OCI-M2 (cell line): ENCODE measurements around the gene KRT34.
"Not testable (repeated sequence)": the region's sequence is repeated elsewhere in the genome, so short reads cannot be mapped to it uniquely, and the experiment has no call there.

ENCODE experiments used
- DNase-seq: peaks from one replicate; lab custom pipeline; 2025; ENCODE audit not compliant: unreplicated experiment; lab: John Stamatoyannopoulos, UW

Gene KRT34

GRCh38 chr17:41367426-41368075 lies 14.6 kb downstream of the KRT34 start:
- no peak for DNase-seq

GRCh38 chr17:41366070-41366469 lies 16.0 kb downstream of the KRT34 start:
- no peak for DNase-seq

- no peak for DNase-seq
Observed at GRCh38 chr17:41363881-41364280, 18.2 kb downstream of the KRT34 start.

GRCh38 chr17:41360296-41360995 lies 21.7 kb downstream of the KRT34 start:
- DNase-seq: no peak

- no peak for DNase-seq
Observed at GRCh38 chr17:41354536-41354935, 27.6 kb downstream of the KRT34 start.

- DNase-seq: no peak
Observed at GRCh38 chr17:41352597-41353366, 29.3 kb downstream of the KRT34 start.

GRCh38 chr17:41351177-41351576 lies 30.9 kb downstream of the KRT34 start:
- DNase-seq: no peak

- not testable (repeated sequence) for DNase-seq
Observed at GRCh38 chr17:41350381-41350878, 31.7 kb downstream of the KRT34 start, which contains the start of gene KRT33A. TSS of gene KRT33A (minus strand) at chr17:41350828. CDS start at chr17:41350767, 61 bp downstream.

GRCh38 chr17:41347869-41348760 lies 34.0 kb downstream of the KRT34 start:
- no peak for DNase-seq

GRCh38 chr17:41346421-41346820 lies 35.7 kb downstream of the KRT34 start:
- not testable (repeated sequence) for DNase-seq

GRCh38 chr17:41345992-41346391 lies 36.1 kb downstream of the KRT34 start:
- no peak for DNase-seq

GRCh38 chr17:41343029-41343428 lies 39.1 kb downstream of the KRT34 start:
- no peak for DNase-seq

GRCh38 chr17:41340934-41341861 lies 40.9 kb downstream of the KRT34 start:
- DNase-seq: no peak

GRCh38 chr17:41340494-41340893 lies 41.6 kb downstream of the KRT34 start:
- no peak for DNase-seq

GRCh38 chr17:41339571-41340172 lies 42.4 kb downstream of the KRT34 start:
- DNase-seq: no peak

GRCh38 chr17:41338961-41339485 lies 43.1 kb downstream of the KRT34 start:
- DNase-seq: no peak

GRCh38 chr17:41335747-41336146 lies 46.4 kb downstream of the KRT34 start:
- no peak for DNase-seq

GRCh38 chr17:41334385-41335305 lies 47.5 kb downstream of the KRT34 start:
- DNase-seq: no peak
